Myocyte (in vitro differentiated cells): ENCODE data around the gene NEU3. TPM values are rescaled to one million over a fixed set of nuclear protein-coding genes. Genes with fewer than 3 reads are reported as not detected.

ENCODE experiments used
- DNase-seq: peaks from one replicate; pipeline ENCODE4 v3.0.0-alpha.2; 2012; ENCODE audit warnings: low read depth
- total RNA-seq: library from RNA; depleted of rRNA; stranded (reverse); fragments of >200 nt; gene quantifications from 2 replicates; pipeline ENCODE4 v1.2.3, GENCODE V29; 2014

The NEU3 gene
- total RNA-seq, 1 donor from 2014 or later = 6.2 TPM

- DNase-seq = no peak
These were observed 75.1 kb downstream of the NEU3 start for GRCh38 chr11:75063741-75064314.

- no peak for DNase-seq
These were observed 77.3 kb downstream of the NEU3 start for GRCh38 chr11:75066061-75066460.

Other genes starting within 250 kb of the NEU3 start
- 12.3 and 14.2 TPM in 2 replicates for gene RNF169, start 240.1 kb upstream of the NEU3 start, total RNA-seq
- gene XRRA1, start 39.8 kb upstream of the NEU3 start, total RNA-seq = 13.0 and 20.7 TPM in 2 replicates
- 14.4 and 74.2 TPM in 2 replicates for gene SPCS2, start 39.7 kb upstream of the NEU3 start, total RNA-seq
- not detected in 2 replicates for gene OR2AT4, start 107.9 kb downstream of the NEU3 start, total RNA-seq
- gene SLCO2B1, start 162.2 kb downstream of the NEU3 start, total RNA-seq = 0.05 TPM in 1 of 2 replicates, not detected in the other